Stomach (tissue), 9 donors: ENCODE data around the gene TSKS. TPM values are rescaled to one million over a fixed set of nuclear protein-coding genes. Genes with fewer than 3 reads are reported as not detected.
"Not testable (repeated sequence)": the region's sequence is repeated elsewhere in the genome, so short reads cannot be mapped to it uniquely, and the experiment has no call there.

Experiments
- DNase-seq, 2 donors: peaks; one replicate each; pipeline versions ENCODE4 v3.0.0 to v3.0.0-alpha.2; 2013 to 2019
- H3K27ac ChIP-seq, 5 donors: fragments of 200-600 bp in 4 of 5; sonication (generic) in 4 of 5; one replicate each; pipeline ENCODE4 v1.5.1; 2013 to 2019; ENCODE audit warnings: mild to moderate bottlenecking in 1 of 5, moderate library complexity in 1 of 5
- H3K27me3 ChIP-seq, 3 donors: fragments of 200-600 bp; sonication (generic); one replicate each; pipeline ENCODE4 v1.5.1; 2017 to 2019; ENCODE audit warnings: mixed run types in 1 of 3
- H3K36me3 ChIP-seq, 4 donors: fragments of 200-600 bp; sonication (generic); 1 replicate in 3 of 4; 2 replicates in 1 of 4; pipeline ENCODE4 v1.5.1; 2016 to 2019
- H3K4me1 ChIP-seq, 4 donors: fragments of 200-600 bp; sonication (generic); one replicate each; pipeline ENCODE4 v1.5.1; 2016 to 2019
- H3K4me3 ChIP-seq, 4 donors: fragments of 200-600 bp; sonication (generic) in 3 of 4; one replicate each; pipeline ENCODE4 v1.5.1; 2016 to 2019; ENCODE audit warnings: mild to moderate bottlenecking in 1 of 4
- H3K9me3 ChIP-seq, 4 donors: fragments of 200-600 bp; sonication (generic); one replicate each; pipeline ENCODE4 v1.5.1; 2016 to 2019
- EP300 ChIP-seq: sonication (generic); formaldehyde crosslinking; IDR thresholded peaks from one replicate; pipeline ENCODE4 v1.6.1; 2017; ENCODE audit warnings: antibody characterized with exemption
- POLR2A ChIP-seq, 4 donors: fragments of 450-650 bp; IDR thresholded peaks; one replicate each; pipeline ENCODE4 v1.6.1; 2016; ENCODE audit warnings: antibody characterized with exemption in 4 of 4, control low read depth in 2 of 4, mild to moderate bottlenecking in 1 of 4, moderate library complexity in 1 of 4
- POLR2AphosphoS5 ChIP-seq, 3 donors: sonication (generic); formaldehyde crosslinking; IDR thresholded peaks; one replicate each; pipeline ENCODE4 v1.6.1; 2016; ENCODE audit warnings: antibody characterized with exemption in 3 of 3
- WGBS, 5 donors: extraction: QIAGEN DNeasy Blood & Tissue Kit in 3 of 5; methylation state at CpG; one replicate each; pipeline versions ENCODE4 v1.1.5 to v1.1.7; 2013 to 2018; 5-methylcytosine and 5-hydroxymethylcytosine counted together
- intact Hi-C: fragments of 100-400 bp; cut with DNase I; formaldehyde crosslinking; loops from one replicate; pipeline ENCODE4 v1.15.1; 2023; ENCODE audit warnings: low total_unique reads
- polyA plus RNA-seq, 3 donors: library from polyadenylated mRNA; stranded (reverse); fragments of 200-250 nt; gene quantifications; one replicate each; pipeline ENCODE4 v1.2.3, GENCODE V29; 2013
- total RNA-seq, 5 donors: library from RNA; depleted of rRNA; stranded (reverse); fragments of >200 nt; gene quantifications; one replicate each; pipeline versions ENCODE4 v1.1.0 to v1.2.3, GENCODE V29; 2014 to 2016
- TF ChIP-seq, protein P1 (sequence below), 7 experiments: fragments of 450-650 bp in 4 of 7; fragments of 200-600 bp in 3 of 7; sonication (generic) in 3 of 7; IDR thresholded peaks; one replicate each; pipeline ENCODE4 v1.5.1; 2016 to 2019; ENCODE audit warnings: antibody characterized with exemption in 7 of 7, control low read depth in 2 of 7, mild to moderate bottlenecking in 1 of 7
- donor health status: healthy with polysubstance abuse.
- donor health status: Bipolar disorder and iron deficiency.
- donor health status: healthy.

The TSKS gene
- total and polyA plus RNA-seq, 8 donors: 0.73 TPM; not detected in 7

DNA sequence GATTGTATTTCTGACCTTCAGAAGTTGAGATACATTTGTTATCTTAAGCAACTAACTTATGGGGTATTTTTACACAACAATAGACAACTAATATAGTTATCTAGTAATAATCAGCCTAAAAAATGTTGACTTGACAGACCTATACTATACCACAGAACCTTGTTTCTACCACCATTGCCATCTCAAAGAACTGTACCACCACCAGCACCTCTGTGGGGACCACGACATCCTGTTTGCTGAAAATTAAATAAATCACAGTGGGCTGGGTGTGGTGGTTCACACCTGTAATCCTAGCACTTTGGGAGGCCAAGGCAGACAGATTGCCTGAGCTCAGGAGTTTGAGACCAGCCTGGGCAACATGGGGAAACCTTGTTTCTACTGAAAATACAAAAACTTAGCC is 24.0 kb downstream of the TSKS start:
- intact Hi-C loops: no loop called here
- 62 to 83% (median 65%) methylated on average over 1 of the region's 1 CpG for WGBS, 5 donors
- Histone ChIP-seq H3K4me1 (no peaks in the 10 kb centered on the region), H3K9me3 (no peaks in the 10 kb centered on the region), H3K4me3 (no peak overlapping the region), H3K27me3 (no peaks in the 10 kb centered on the region), H3K36me3 (no peaks in the 10 kb centered on the region), H3K27ac (no peak overlapping the region)
- TF ChIP-seq, protein P1, sequence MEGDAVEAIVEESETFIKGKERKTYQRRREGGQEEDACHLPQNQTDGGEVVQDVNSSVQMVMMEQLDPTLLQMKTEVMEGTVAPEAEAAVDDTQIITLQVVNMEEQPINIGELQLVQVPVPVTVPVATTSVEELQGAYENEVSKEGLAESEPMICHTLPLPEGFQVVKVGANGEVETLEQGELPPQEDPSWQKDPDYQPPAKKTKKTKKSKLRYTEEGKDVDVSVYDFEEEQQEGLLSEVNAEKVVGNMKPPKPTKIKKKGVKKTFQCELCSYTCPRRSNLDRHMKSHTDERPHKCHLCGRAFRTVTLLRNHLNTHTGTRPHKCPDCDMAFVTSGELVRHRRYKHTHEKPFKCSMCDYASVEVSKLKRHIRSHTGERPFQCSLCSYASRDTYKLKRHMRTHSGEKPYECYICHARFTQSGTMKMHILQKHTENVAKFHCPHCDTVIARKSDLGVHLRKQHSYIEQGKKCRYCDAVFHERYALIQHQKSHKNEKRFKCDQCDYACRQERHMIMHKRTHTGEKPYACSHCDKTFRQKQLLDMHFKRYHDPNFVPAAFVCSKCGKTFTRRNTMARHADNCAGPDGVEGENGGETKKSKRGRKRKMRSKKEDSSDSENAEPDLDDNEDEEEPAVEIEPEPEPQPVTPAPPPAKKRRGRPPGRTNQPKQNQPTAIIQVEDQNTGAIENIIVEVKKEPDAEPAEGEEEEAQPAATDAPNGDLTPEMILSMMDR (IDR thresholded peaks at IDR 0.05): no peak
- no peak for TF ChIP-seq EP300
- no peak for TF ChIP-seq POLR2A (IDR thresholded peaks at IDR 0.05)
- no peak for TF ChIP-seq POLR2AphosphoS5 (IDR thresholded peaks at IDR 0.05)
- no peak for DNase-seq

DNA sequence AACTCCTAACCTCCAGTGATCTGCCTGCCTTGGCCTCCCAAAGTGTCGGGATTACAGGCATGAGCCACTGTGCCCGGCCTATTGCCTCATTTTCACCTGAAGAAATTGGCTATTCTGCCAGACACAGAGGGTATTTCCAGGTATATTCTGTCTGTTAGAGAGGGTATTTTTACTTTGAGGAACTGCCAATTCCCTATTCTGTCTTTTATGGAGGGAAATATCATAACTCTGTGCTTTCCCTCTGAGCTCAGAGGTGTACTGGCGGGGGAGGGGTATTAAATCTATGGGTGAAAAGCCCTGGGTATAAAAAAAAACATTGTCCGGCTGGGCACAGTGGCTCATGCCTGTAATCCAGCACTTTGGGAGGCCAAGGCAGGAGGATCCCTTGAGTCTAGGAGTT is 24.8 kb downstream of the TSKS start:
- Histone ChIP-seq H3K9me3 (no peaks in the 10 kb centered on the region), H3K36me3 (no peaks in the 10 kb centered on the region), H3K27me3 (no peaks in the 10 kb centered on the region), H3K4me3 (no peak overlapping the region), H3K4me1 (no peaks in the 10 kb centered on the region), H3K27ac (no peak overlapping the region)
- 72 to 87% (median 82%) methylated on average over 4 of the region's 4 CpGs for WGBS, 5 donors
- no peak for DNase-seq
- intact Hi-C loops: no loop called here
- TF ChIP-seq, protein P1 (IDR thresholded peaks at IDR 0.05): no peak
- no peak for TF ChIP-seq POLR2A (IDR thresholded peaks at IDR 0.05)
- TF ChIP-seq POLR2AphosphoS5 (IDR thresholded peaks at IDR 0.05): no peak
- TF ChIP-seq EP300: no peak

DNA sequence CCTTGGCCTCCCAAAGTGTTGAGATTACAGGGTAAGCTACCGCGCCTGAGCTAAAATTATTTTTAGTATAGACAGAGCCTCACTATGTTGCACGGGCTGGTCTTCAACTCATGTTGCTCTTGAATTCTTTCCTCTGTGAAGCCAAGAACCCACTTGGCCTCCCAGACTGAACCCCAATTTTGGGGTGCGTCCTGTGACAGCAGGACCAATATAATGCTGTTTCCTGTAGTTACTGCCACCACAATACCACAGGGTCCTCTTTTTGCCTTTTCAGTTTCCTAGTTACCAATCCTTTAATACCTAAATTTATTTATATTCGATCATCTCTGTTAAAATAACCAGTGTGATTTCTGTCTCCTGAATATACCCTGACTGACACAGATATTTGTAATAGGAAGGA is 32.9 kb downstream of the TSKS start:
- no peaks in the 10 kb centered on the region for H3K27me3 ChIP-seq
- TF ChIP-seq POLR2AphosphoS5 (IDR thresholded peaks at IDR 0.05) (no peak), POLR2A (IDR thresholded peaks at IDR 0.05) (no peak), EP300 (no peak)
- TF ChIP-seq, protein P1 (IDR thresholded peaks at IDR 0.05): no peak
- H3K27ac ChIP-seq: no peak overlapping the region
- 73 to 82% (median 79%) methylated on average over 5 of the region's 5 CpGs for WGBS, 5 donors
- H3K4me3 ChIP-seq: no peak overlapping the region
- intact Hi-C loops: no loop called here
- no peaks in the 10 kb centered on the region for H3K36me3 ChIP-seq
- H3K9me3 ChIP-seq: no peaks in the 10 kb centered on the region
- DNase-seq: no peak
- H3K4me1 ChIP-seq: no peaks in the 10 kb centered on the region

DNA sequence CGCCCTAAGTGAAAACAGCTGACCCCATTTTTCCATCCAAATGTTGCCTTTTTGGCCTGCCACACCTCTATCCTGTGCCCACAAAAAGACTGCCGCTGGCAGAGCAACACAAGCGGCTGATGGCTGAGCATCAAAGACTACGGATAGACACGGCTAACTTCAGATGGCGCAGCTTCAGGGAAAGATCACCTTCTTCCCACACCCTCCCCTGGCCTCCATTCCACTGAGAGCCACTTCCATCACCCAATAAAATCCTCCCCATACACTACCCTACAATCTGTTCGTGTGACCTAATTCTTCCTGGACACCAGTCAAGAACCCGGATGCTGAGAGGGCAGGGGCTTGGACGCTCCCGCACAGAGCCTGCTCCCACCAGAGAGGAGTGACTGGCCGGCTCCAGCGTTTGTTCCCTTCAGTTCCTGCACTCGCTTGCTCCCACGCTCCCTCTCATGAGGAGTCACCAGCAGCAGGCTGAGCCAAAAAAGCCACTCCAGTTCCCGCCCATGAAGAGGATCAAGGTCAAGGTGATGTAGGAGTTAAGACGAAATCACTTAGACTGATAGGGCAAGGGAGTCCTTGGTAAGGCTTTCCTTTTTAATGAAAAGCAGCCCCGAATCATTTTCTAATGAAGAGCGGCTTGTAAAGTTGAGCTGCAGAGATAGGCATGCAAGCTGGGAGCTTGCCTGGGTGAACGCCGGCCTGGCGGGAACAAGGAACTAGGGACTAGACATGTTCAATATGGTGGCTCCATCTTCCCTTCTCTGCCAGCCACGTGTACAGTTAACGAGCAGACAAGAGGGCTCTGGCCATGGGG is 35.7 kb downstream of the TSKS start:
- TF ChIP-seq POLR2A (IDR thresholded peaks at IDR 0.05) (no peak), EP300 (no peak)
- TF ChIP-seq, protein P1 (IDR thresholded peaks at IDR 0.05): no peak
- Histone ChIP-seq H3K9me3 (no peaks in the 10 kb centered on the region), H3K36me3 (no peaks in the 10 kb centered on the region), H3K27ac (no peak overlapping the region), H3K4me3 (no peak overlapping the region), H3K27me3 (no peaks in the 10 kb centered on the region), H3K4me1 (no peaks in the 10 kb centered on the region)
- WGBS, 5 donors: 71 to 77% (median 73%) methylated on average over 23 of the region's 23 CpGs
- intact Hi-C loops: no loop called here
- DNase-seq: peak in 1 of 2 donors; percentile 78

DNA sequence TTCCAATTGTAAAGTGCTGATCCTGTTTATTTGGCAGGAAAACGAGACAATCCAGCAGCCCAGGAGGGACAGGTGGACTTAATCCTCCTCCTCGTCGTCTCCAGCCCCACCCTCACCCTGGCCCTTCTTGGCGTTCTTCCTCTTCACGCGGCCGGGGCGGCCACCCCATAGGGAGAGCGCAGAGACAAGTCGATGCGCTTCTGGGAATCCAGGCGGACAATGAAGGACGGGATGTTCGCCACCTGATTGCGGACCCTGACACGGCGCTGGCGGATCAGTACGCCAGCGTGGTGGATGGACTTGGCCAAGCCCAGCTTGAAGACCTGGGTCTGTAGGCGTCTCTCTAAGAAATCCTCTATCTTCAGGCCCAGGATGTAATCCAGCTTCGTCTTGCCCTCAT is 43.7 kb downstream of the TSKS start:
- peaks cover 0 to 12% (median 0%) of the 10 kb centered on the region in 4 donors for H3K4me1 ChIP-seq
- H3K4me3 ChIP-seq, H3K36me3 ChIP-seq, DNase-seq, H3K27me3 ChIP-seq, H3K9me3 ChIP-seq, H3K27ac ChIP-seq, intact Hi-C loops: not testable (repeated sequence)
- 66 to 83% (median 78%) methylated on average over 22 of the region's 22 CpGs for WGBS, 5 donors
